SH-SY5Y (cell line): ENCODE data around the gene NDUFB8.

Experiments
- GATA2 ChIP-seq: IDR thresholded peaks from 2 replicates; pipeline ENCODE4 v1.6.1; 2011; ENCODE audit warnings: mild to moderate bottlenecking, low read depth, low read length
- GATA3 ChIP-seq: IDR thresholded peaks from 2 replicates; pipeline ENCODE4 v1.6.1; 2011; ENCODE audit warnings: low read depth, mild to moderate bottlenecking, low read length, moderate library complexity

DNA sequence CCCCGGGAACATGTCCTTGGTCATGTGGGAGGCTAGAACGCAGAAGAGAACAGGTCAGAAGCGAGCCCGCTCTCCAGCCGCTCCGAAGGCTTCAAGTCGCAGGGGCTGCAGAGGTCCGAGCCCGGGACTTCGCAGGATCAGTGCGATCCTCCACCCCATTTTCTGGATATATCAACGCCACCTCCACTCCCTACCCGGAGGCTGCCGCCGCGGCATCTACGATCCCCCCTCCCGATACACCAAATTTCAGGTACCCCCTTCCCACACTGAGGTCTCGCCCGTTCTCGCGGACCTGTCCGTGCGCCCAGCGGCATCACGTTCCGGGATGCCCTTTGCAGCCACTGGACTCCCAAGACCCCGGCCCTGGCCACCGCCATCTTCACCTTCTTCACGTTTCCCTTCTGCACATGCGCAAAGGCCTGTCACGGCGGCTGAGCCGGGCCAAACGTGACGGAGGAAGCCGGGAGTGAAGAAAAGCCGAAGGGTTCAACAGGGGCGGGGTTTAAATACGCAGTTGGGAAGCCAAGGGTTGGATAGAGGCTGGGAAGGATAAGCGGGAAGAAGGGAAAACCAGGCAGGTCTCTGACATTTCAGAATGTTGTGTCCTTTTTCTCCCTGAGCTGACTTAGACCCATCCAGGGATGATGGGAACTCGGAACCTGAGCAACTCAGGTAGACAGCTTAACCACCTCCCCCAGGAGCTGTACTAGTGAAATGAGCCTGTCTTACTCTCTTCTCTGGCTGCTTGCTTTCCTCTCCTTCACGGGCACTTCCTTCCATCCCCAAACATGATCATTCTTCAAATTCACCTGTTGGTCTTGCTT is at the start of gene NDUFB8:
- no peak for TF ChIP-seq GATA3
- no peak for TF ChIP-seq GATA2
